KBM-7 (cell line): Measurements from ENCODE around the gene ECHDC1.

Experiments used
- DNase-seq: peaks from one replicate; pipeline ENCODE4 v3.0.0-alpha.2; 2015
- in situ Hi-C: fragments of 300-500 bp; cut with MboI; formaldehyde crosslinking; loops from 2 replicates; pipeline ENCODE4 v1.14.3; 2020; ENCODE audit warnings: low sequenced_read_pairs, low pct_unique_long_range_greater_than_20kb, mixed read lengths

The ECHDC1 gene

GRCh38 chr6:127249621-127250020 is 93.8 kb downstream of the ECHDC1 start:
- no peak for DNase-seq
- in situ Hi-C loops: no loop called here

- in situ Hi-C loops: no loop called here
- DNase-seq: no peak
Observed at GRCh38 chr6:127247114-127248096, 96.0 kb downstream of the ECHDC1 start.

DNA sequence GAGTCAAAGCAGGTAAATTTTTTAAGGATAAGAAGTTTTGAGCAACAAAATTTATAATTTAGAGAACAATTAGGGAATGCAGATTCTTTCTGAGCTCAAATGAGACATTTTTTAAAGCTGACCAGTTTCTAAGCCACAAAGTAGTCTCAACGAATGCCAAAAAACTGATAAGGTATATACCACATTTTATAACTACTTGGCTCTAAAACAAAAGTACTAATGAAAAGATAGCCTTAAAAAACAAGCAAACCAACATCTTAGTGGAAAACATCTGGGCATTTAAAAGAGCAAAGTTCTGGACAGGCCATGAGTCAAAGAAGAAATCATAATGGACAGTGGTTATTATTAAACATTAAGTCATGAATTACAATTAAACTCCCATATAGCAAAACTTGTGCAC is 99.9 kb downstream of the ECHDC1 start:
- in situ Hi-C loops: no loop called here

More for the DNA sequence above, 99.9 kb downstream of the ECHDC1 start:
- no peak for DNase-seq
